Spleen (tissue), 11 donors: ENCODE data around the gene PITX1. TPM values are rescaled to one million over a fixed set of nuclear protein-coding genes. Genes with fewer than 3 reads are reported as not detected.

ENCODE experiments used
- DNase-seq: peaks from one replicate; pipeline ENCODE4 v3.0.0-alpha.2; 2020
- H3K27ac ChIP-seq, 8 donors: fragments of 200-600 bp; sonication (generic) in 7 of 8; 1 replicate in 4 of 8; 2 replicates in 4 of 8; pipeline versions ENCODE4 v1.5.0 to v1.8.0; 2016 to 2021; ENCODE audit warnings: inconsistent platforms in 4 of 8, mild to moderate bottlenecking in 4 of 8, moderate library complexity in 1 of 8
- H3K27me3 ChIP-seq, 7 donors: fragments of 200-600 bp; sonication (generic) in 6 of 7; replicated peaks in 1 of 7; 1 replicate in 4 of 7; 2 replicates in 3 of 7; pipeline versions ENCODE4 v1.5.0 to v1.8.0; 2016 to 2021; ENCODE audit warnings: inconsistent platforms in 3 of 7, mild to moderate bottlenecking in 1 of 7
- H3K36me3 ChIP-seq, 6 donors: fragments of 200-600 bp; sonication (generic) in 5 of 6; 1 replicate in 4 of 6; 2 replicates in 2 of 6; pipeline versions ENCODE4 v1.5.0 to v1.8.0; 2016 to 2021; ENCODE audit warnings: inconsistent platforms in 2 of 6
- H3K4me1 ChIP-seq, 6 donors: fragments of 200-600 bp; sonication (generic) in 5 of 6; 1 replicate in 3 of 6; 2 replicates in 3 of 6; pipeline versions ENCODE4 v1.5.0 to v1.8.0; 2016 to 2021; ENCODE audit warnings: inconsistent platforms in 3 of 6
- H3K4me3 ChIP-seq, 8 donors: fragments of 200-600 bp; sonication (generic) in 7 of 8; 1 replicate in 4 of 8; 2 replicates in 4 of 8; pipeline versions ENCODE4 v1.5.0 to v1.8.0; 2016 to 2021; ENCODE audit warnings: inconsistent platforms in 4 of 8, mild to moderate bottlenecking in 4 of 8, moderate library complexity in 2 of 8
- H3K9me3 ChIP-seq, 8 donors: fragments of 200-600 bp; sonication (generic) in 7 of 8; 1 replicate in 4 of 8; 2 replicates in 4 of 8; pipeline versions ENCODE4 v1.5.0 to v1.8.0; 2016 to 2021; ENCODE audit warnings: inconsistent platforms in 4 of 8
- CTCF ChIP-seq, 11 experiments: fragments of 200-600 bp in 7 of 11; fragments of 450-650 bp in 4 of 11; sonication (generic) in 4 of 11; IDR thresholded peaks in 8 of 11; conservative IDR thresholded peaks in 3 of 11; 1 replicate in 7 of 11; 2 replicates in 4 of 11; pipeline versions ENCODE4 v1.4.0 to v1.8.0; 2016 to 2021; ENCODE audit warnings: antibody characterized with exemption in 11 of 11, inconsistent platforms in 4 of 11, mild to moderate bottlenecking in 1 of 11
- POLR2A ChIP-seq, 3 donors: fragments of 450-650 bp; IDR thresholded peaks; one replicate each; pipeline ENCODE4 v1.5.1; 2017; ENCODE audit warnings: antibody characterized with exemption in 3 of 3, mild to moderate bottlenecking in 1 of 3
- POLR2AphosphoS5 ChIP-seq, 3 donors: sonication (generic); formaldehyde crosslinking; IDR thresholded peaks; one replicate each; pipeline ENCODE4 v1.5.1; 2017; ENCODE audit warnings: antibody characterized with exemption in 3 of 3
- WGBS, 5 donors: extraction: QIAGEN DNeasy Blood & Tissue Kit in 3 of 5; methylation state at CpG; one replicate each; pipeline versions ENCODE4 v1.1.5 to v1.1.7; 2013 to 2018; 5-methylcytosine and 5-hydroxymethylcytosine counted together
- intact Hi-C: fragments of 100-400 bp; cut with DNase I; formaldehyde crosslinking; loops from one replicate; pipeline ENCODE4 v1.15.0; 2023; ENCODE audit warnings: low total_unique reads
- polyA plus RNA-seq, 3 donors: library from polyadenylated mRNA; stranded (reverse); fragments of 200-250 nt; gene quantifications; one replicate each; pipeline ENCODE4 v1.2.1, GENCODE V29; 2013
- total RNA-seq, 7 donors: library from RNA; depleted of rRNA in 3 of 7; stranded (reverse); fragments of >200 nt in 3 of 7; fragmentation: NEBNext Ultra II Directional in 4 of 7; extraction: Animal tissue kit (Norgen Biotek cat#: 25700) in 4 of 7; gene quantifications; one replicate each; pipeline versions ENCODE4 v1.1.0 to v1.2.1, GENCODE V29; 2016 to 2021
- donor health status: healthy with polysubstance abuse.
- donor health status: DM: no; HTN: no; CAD: no; lungs with moderate emphysema.
- donor health status: DM: no; HTN: no; CAD: no.
- donor health status: Bipolar disorder and iron deficiency.
- donor health status: healthy.
- donor health status: DM: no; HTN: no; CAD: no.
- donor health status: DM: yes; HTN: yes; CAD: no.

The PITX1 gene
- total and polyA plus RNA-seq, 10 donors, result 0.04 to 0.98 (median 0.24) TPM; not detected in 6

- intact Hi-C loops, result no loop called here
- peaks cover 0 to 37% (median 10%) of the 10 kb centered on the region in 6 donors for H3K4me1 ChIP-seq
- no peaks in the 10 kb centered on the region for H3K36me3 ChIP-seq
- 39 to 63% (median 48%) methylated on average over 6 of the region's 6 CpGs for WGBS, 5 donors
- no peaks in the 10 kb centered on the region for H3K9me3 ChIP-seq
- DNase-seq, result no peak
- no peak overlapping the region for H3K27ac ChIP-seq
- TF ChIP-seq POLR2A (IDR thresholded peaks at IDR 0.05) (no peak), POLR2AphosphoS5 (IDR thresholded peaks at IDR 0.05) (no peak), CTCF (IDR thresholded peaks at IDR 0.05 in 8 of 11, conservative IDR thresholded peaks at IDR 0.05 in 3 of 11) (no peak)
- no peak overlapping the region for H3K4me3 ChIP-seq
- peaks cover 5 to 94% (median 50%) of the 10 kb centered on the region in 7 donors for H3K27me3 ChIP-seq
These were observed 18.6 kb upstream of the PITX1 start for GRCh38 chr5:135052511-135053145.

GRCh38 chr5:135051872-135052271, 17.8 kb upstream of the PITX1 start:
- Histone ChIP-seq H3K4me1 (peaks cover 0 to 37% (median 10%) of the 10 kb centered on the region in 6 donors), H3K27ac (no peak overlapping the region), H3K27me3 (peaks cover 5 to 95% (median 50%) of the 10 kb centered on the region in 7 donors), H3K36me3 (no peaks in the 10 kb centered on the region), H3K9me3 (no peaks in the 10 kb centered on the region), H3K4me3 (no peak overlapping the region)
- TF ChIP-seq CTCF (IDR thresholded peaks at IDR 0.05 in 8 of 11, conservative IDR thresholded peaks at IDR 0.05 in 3 of 11) (no peak), POLR2A (IDR thresholded peaks at IDR 0.05) (no peak), POLR2AphosphoS5 (IDR thresholded peaks at IDR 0.05) (no peak)
- intact Hi-C loops, result no loop called here
- WGBS, 5 donors, result 43 to 58% (median 48%) methylated on average over 11 of the region's 11 CpGs
- no peak for DNase-seq

GRCh38 chr5:135051399-135051798, 17.4 kb upstream of the PITX1 start:
- 45 to 67% (median 56%) methylated on average over 3 of the region's 3 CpGs for WGBS, 5 donors
- Histone ChIP-seq H3K27me3 (peaks cover 5 to 95% (median 54%) of the 10 kb centered on the region in 7 donors), H3K27ac (no peak overlapping the region), H3K36me3 (no peaks in the 10 kb centered on the region), H3K9me3 (no peaks in the 10 kb centered on the region), H3K4me3 (no peak overlapping the region), H3K4me1 (peaks cover 0 to 37% (median 10%) of the 10 kb centered on the region in 6 donors)
- intact Hi-C loops, result no loop called here
- DNase-seq, result no peak
- no peak for TF ChIP-seq CTCF (IDR thresholded peaks at IDR 0.05 in 8 of 11, conservative IDR thresholded peaks at IDR 0.05 in 3 of 11)

GRCh38 chr5:135050244-135050767, 16.3 kb upstream of the PITX1 start:
- Histone ChIP-seq H3K9me3 (no peaks in the 10 kb centered on the region), H3K27ac (no peak overlapping the region), H3K27me3 (peaks cover 5 to 95% (median 62%) of the 10 kb centered on the region in 7 donors), H3K4me3 (peak overlapping the region in 1 of 8 donors; percentile 38), H3K36me3 (no peaks in the 10 kb centered on the region), H3K4me1 (peaks cover 0 to 37% (median 10%) of the 10 kb centered on the region in 6 donors)
- TF ChIP-seq POLR2AphosphoS5 (IDR thresholded peaks at IDR 0.05) (no peak), POLR2A (IDR thresholded peaks at IDR 0.05) (no peak), CTCF (IDR thresholded peaks at IDR 0.05 in 8 of 11, conservative IDR thresholded peaks at IDR 0.05 in 3 of 11) (no peak)
- 5 to 17% (median 10%) methylated on average over 26 to 45 of the region's 45 CpGs for WGBS, 5 donors
- intact Hi-C loops, result no loop called here
- no peak for DNase-seq
